CMK (cell line): ENCODE measurements around the gene CCDC40.

Experiments
- DNase-seq: peaks from one replicate; pipeline ENCODE4 v3.0.0-alpha.2; 2010; ENCODE audit warnings: low read depth

CCDC40 gene

DNA sequence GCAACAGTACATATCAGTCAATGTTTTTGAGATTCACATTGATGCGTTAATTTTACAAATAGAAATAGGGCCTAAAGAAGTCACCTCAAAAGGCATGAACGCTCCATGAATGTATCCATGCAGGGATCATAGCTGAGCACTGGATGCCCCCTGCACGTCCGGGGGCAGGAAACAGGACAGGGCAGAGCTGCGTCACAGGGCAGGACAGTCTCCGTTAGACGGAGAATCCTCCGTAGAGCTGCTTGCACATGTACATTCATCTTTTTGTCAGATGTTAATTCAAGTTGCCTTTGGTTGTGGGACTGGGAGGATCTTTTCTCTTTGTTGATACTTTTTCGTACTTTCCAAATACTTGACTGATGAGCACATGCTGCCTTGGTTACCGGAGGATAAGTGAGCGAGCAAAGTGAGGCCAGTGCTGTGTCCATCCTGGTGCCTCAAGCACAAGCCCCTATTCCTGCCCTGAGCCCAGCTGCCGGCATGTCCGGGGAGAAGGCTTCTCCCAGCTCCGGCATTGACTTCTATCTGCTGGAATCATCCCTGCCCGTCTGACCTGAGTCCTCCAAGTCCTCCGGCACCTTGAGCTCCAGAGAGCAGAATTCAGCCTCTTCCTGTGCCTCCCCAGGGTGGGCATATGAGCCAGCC lies 80.0 kb downstream of the CCDC40 start:
- no peak for DNase-seq

DNA sequence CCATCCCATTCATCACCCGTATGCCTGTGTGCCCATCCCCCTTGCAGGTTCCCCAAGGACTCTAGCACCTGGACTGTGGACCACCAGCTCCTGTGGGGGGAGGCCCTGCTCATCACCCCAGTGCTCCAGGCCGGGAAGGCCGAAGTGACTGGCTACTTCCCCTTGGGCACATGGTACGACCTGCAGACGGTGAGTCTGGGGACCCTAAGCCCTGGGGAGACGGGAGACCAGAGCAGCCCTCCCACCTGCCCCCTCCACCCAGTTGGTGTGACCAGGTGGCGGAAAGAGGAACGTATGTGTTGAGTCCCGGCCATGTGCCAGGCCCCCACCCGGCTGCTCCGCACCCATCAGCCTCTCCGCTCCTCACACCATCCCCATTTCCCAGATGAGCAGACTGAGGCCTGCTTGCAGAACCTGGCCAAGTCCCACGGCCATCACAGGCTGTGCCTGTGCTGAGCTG lies 80.5 kb downstream of the CCDC40 start:
- no peak for DNase-seq

DNA sequence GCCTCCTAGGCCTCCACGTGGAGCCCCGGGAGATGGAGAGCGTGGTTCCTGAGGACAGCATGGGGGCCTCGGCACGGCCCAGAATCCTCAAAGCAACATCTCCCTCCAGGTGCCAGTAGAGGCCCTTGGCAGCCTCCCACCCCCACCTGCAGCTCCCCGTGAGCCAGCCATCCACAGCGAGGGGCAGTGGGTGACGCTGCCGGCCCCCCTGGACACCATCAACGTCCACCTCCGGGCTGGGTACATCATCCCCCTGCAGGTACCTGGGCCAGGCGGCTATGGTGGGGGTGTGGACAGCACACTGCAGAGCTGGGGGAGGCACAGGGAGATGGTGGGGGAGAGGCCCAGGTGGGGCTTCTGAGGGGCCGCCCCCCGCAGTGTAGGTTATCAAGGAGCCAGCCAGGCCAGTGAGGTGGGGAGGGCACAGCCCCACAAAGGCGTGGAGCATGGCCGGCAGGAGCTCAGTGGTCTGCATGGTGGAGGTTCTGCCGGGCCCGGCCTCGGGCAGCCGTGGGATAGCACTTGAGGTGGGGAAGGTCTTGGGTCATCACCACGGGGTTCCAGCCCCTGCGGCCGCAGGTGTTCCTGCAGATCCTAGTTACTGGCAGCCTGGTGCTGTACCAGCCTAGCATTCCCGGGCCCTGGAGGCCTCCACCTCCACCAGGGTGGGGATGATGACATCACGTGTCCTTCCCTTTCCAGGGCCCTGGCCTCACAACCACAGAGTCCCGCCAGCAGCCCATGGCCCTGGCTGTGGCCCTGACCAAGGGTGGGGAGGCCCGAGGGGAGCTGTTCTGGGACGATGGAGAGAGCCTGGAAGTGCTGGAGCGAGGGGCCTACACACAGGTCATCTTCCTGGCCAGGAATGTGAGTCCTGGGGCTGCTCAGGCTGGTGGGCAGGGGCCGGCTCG lies 81.3 kb downstream of the CCDC40 start:
- no peak for DNase-seq

GRCh38 chr17:80118601-80119270 lies 82.3 kb downstream of the CCDC40 start:
- no peak for DNase-seq

GRCh38 chr17:80119271-80119791 lies 82.9 kb downstream of the CCDC40 start:
- no peak for DNase-seq

- no peak for DNase-seq
Observed at GRCh38 chr17:80119839-80120238, 83.4 kb downstream of the CCDC40 start.

DNA sequence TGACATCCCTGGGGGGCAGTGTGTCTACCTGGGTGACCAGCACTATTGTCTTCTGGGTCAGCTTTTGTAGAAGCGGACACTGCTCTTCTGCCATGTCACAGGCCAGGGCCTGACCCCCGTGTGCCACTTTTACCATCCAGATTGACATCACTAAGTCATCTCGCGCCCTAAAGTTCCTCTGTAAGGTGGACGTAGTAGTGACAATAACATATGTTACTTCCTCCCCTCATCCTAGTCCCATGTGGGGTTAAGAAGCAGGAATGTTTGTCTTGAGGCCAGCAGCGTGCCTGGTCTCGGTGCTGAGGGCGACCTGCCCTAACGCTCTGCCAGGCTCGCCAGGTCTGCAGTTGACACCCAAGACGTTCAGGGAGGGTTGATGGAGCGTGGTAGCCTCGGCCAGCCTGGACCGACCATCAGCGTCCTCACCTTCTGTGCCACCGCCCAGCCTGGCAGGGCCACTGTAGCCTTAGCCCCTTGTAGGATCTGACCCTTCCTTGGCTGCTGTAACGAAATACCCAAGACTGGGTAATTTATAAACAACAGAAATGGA lies 85.7 kb downstream of the CCDC40 start:
- DNase-seq, result no peak

- no peak for DNase-seq
Observed at GRCh38 chr17:80122926-80123505, 86.6 kb downstream of the CCDC40 start.

DNA sequence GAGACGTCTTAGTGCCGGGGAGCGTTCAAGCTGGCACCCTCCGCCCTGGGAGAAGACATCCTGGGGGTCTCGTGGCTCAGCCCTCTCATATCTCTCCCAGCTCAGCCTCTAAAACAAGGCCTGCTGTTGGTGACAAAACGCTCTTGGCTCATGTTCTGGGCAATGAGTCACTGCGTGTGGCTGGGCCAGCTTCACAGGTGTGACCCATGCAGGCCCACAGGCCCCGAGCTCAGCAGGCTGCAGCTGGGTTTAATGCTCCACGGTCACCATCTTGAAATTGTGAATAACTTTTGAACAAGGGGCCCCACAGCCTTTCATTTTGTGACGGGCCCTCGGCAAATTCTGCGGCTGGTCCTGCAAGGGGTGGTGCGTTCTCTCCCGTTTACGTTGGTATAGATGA lies 87.3 kb downstream of the CCDC40 start:
- no peak for DNase-seq

DNA sequence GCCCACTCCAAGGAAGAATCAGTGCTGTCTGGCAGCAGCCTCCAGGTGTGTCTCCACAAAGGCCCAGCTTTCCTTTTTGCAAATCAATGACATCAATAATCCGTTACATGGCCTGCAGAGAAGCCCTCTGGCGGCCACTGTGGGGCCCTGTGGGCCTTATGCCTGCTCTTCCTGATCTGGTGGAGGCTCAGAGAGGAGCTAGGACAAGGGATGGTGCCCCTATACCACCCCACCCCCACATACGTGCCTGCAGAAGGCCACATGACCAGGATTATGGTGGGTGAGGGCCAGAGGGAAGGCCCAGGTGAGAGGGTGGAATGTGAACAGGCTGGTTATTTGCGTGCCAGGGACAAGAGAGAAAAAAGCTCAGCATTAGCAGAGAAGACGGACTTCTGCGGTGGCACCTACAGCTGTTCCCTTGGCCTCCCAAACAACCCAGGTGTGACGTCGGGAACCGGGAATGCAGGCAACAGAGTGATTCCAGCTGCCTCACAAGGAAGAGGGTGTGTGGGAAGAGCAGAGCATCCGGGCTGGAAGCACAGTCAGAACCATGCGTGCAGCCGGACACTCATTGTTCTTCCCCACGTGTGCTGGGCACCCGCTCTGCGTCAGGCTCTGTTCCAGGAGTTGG lies 88.0 kb downstream of the CCDC40 start:
- DNase-seq, result no peak

- DNase-seq, result no peak
Observed at GRCh38 chr17:80125656-80126448, 89.4 kb downstream of the CCDC40 start.

DNA sequence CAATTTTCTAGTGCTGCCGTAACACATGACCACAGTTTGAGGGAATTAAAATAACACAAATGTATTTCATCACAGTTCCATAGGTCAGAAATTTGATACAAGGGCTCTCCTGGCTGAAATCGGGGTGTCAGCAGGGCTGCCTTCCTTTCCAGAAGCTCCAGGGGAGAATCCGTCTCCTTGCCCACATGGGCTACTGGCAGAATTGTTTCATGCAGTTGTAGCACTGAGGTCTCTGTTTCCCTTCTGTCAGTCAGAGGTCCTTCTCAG lies 89.9 kb downstream of the CCDC40 start:
- DNase-seq, result no peak

DNA sequence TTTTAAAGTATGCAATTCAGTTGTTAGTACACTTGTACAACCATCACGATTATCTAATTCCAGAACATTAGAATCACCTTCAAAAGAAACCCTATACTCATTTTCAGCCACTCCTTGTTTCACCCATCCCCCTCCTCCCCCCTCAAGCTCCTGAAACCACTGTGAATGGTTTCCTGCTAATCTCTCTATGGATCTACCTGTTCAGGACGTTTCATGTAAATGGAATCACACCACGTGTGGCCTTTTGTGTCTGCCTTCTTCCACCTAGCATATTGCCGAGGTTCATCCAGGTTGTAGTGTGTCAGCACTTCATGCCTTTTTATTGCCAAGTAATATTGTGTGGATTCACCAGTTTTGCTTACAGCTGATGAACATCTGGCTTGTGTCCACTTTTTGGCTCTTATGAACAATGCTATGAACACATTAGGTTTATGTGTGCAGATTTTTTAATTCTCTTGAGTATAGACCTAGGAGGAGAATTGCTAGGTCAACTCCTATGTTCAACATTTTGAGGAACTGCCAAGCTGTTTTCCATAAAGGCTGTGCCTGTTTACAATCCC lies 92.6 kb downstream of the CCDC40 start:
- no peak for DNase-seq

- no peak for DNase-seq
Observed at GRCh38 chr17:80130992-80131391, 94.5 kb downstream of the CCDC40 start.

GRCh38 chr17:80132906-80133625 lies 96.6 kb downstream of the CCDC40 start:
- no peak for DNase-seq

DNA sequence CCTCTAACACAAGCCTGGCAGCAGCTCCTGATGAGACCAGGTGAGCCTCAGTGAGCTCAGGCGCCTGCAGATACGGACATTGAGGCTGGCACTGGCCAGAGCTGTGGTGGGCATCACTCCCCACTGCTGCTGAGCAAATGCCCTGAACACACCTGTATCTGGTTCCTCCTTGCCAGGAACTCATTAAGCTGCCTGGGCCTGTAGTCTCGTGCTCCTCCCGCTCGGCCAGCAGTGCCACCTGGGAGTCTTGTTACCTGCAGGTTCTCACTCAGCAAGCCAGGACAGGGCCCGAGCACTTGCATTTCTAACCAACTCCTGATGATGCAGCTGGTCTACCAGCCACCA lies 97.2 kb downstream of the CCDC40 start:
- DNase-seq, result no peak

DNA sequence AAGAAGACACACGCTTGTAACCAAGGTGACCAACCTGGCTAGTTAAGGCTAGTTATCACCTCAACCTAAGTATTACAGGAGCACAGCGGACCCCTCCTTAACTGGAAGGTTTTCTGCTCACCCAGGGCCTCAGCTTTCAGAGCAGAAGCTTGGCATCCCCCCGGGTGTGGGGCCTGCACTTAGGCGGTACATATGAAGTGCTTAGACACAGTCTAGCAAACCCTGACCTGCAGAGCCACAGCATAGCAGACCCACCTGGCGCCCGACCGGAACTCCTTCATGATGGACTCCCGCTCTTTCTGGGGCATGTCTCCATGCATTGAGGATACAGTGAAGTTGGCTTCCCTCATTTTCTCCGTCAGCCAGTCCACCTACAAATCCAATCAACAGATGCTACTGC lies 100.7 kb downstream of the CCDC40 start:
- no peak for DNase-seq

DNA sequence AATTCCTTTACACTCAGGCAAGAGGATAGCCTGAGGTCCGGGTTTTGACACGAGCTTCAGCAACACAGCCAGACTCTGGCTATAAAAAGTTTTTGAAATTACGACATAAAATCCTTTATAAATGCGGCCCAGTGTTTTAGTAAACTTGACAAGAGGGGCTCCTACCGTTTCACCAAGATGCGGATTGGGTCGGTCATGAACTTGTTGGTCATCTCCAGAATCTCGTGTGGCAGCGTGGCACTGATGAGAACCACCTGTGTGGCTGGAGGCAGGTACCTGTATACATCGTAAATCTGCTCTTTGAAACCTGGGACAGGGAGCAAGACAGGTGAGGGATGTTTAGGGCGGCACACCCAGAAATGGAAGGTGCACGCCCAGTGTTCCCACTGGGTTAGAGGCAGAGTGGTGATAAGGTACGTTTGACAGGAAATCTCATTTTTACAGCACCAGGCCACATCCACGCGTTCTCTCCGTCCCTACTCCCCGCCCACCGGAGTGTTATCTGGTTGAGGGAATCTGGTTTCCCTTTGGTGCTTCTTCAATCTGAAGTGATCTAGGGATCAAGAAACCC lies 102.5 kb downstream of the CCDC40 start:
- no peak for DNase-seq

- no peak for DNase-seq
Observed at GRCh38 chr17:80141463-80142165, 105.2 kb downstream of the CCDC40 start.
